ENCODE results near the gene MAP3K3. TPM values are rescaled to one million over a fixed set of nuclear protein-coding genes. Genes with fewer than 3 reads are reported as not detected.

Gene MAP3K3
- total and polyA plus RNA-seq, 10 donors = 12.2 to 125 (median 87.9) TPM

- H3K36me3 ChIP-seq = peaks cover 3 to 100% (median 43%) of the 10 kb centered on the region in 6 donors
- no peak overlapping the region for H3K4me3 ChIP-seq
- 56 to 79% (median 65%) methylated on average over 2 of the region's 2 CpGs for WGBS, 5 donors
- no peak for TF ChIP-seq POLR2A (IDR thresholded peaks at IDR 0.05)
- TF ChIP-seq, protein P1, sequence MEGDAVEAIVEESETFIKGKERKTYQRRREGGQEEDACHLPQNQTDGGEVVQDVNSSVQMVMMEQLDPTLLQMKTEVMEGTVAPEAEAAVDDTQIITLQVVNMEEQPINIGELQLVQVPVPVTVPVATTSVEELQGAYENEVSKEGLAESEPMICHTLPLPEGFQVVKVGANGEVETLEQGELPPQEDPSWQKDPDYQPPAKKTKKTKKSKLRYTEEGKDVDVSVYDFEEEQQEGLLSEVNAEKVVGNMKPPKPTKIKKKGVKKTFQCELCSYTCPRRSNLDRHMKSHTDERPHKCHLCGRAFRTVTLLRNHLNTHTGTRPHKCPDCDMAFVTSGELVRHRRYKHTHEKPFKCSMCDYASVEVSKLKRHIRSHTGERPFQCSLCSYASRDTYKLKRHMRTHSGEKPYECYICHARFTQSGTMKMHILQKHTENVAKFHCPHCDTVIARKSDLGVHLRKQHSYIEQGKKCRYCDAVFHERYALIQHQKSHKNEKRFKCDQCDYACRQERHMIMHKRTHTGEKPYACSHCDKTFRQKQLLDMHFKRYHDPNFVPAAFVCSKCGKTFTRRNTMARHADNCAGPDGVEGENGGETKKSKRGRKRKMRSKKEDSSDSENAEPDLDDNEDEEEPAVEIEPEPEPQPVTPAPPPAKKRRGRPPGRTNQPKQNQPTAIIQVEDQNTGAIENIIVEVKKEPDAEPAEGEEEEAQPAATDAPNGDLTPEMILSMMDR (IDR thresholded peaks at IDR 0.05 in 8 of 11, conservative IDR thresholded peaks at IDR 0.05 in 3 of 11) = no peak
- no peak for TF ChIP-seq POLR2AphosphoS5 (IDR thresholded peaks at IDR 0.05)
- no peak for DNase-seq
- H3K4me1 ChIP-seq = peaks cover 0 to 76% (median 33%) of the 10 kb centered on the region in 6 donors
- no peak overlapping the region for H3K27ac ChIP-seq
- intact Hi-C loops (cut with DNase I; ENCODE audit: low total_unique reads) = no loop called here
- no peaks in the 10 kb centered on the region for H3K9me3 ChIP-seq
- H3K27me3 ChIP-seq (replicated peaks in 1 of 7) = no peaks in the 10 kb centered on the region
Measured at GRCh38 chr17:63653050-63653449, 30.8 kb downstream of the MAP3K3 start.

DNA sequence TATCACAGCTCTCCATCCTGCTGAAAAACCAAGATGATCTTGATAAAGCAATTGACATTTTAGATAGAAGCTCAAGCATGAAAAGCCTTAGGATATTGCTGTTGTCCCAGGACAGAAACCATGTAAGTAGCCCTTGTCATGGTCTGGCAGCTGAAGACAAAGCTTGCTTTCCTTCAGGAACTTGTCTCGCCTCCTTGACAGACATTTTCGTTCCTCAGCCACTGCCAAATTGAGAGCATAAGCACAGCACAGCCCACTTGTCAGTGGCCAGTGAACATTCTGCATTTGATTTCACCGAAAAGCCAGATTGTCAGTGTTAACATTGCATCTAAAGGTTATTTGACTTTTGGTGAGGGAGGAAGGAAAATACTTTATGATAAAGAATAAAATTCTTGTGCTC lies 35.6 kb downstream of the MAP3K3 start:
- Histone ChIP-seq H3K27me3 (replicated peaks in 1 of 7) (no peaks in the 10 kb centered on the region), H3K9me3 (no peaks in the 10 kb centered on the region), H3K36me3 (peaks cover under 1 to 100% (median 65%) of the 10 kb centered on the region in 6 donors), H3K27ac (no peak overlapping the region), H3K4me3 (no peak overlapping the region), H3K4me1 (peaks cover 0 to 49% (median 10%) of the 10 kb centered on the region in 6 donors)
- intact Hi-C loops (cut with DNase I; ENCODE audit: low total_unique reads) = no loop called here
- WGBS, 5 donors = 89 to 97% (median 93%) methylated on average over 3 of the region's 3 CpGs
- DNase-seq = no peak
- TF ChIP-seq, protein P1 (IDR thresholded peaks at IDR 0.05 in 8 of 11, conservative IDR thresholded peaks at IDR 0.05 in 3 of 11) = no peak
- TF ChIP-seq POLR2A (IDR thresholded peaks at IDR 0.05) (no peak), POLR2AphosphoS5 (IDR thresholded peaks at IDR 0.05) (no peak)

DNA sequence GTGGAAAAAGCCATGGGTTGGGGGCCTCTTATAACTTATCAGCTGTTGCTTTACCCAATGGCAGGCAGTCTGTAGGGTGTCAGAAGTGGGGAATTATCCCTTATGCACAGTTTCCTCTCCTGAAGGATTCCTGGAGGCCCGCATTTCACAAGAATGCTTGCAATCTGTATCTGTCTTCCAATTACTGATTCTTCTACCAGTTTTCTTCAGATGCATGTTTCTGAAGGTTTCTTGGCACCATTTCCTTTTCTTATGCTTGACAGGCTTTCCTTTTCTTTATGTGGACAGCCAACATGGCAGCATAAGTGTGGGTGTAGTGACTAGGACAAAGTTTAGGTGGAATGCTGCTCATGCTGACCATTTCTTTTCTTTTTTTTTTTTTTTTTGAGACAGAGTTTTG lies 36.1 kb downstream of the MAP3K3 start:
- no peak overlapping the region for H3K4me3 ChIP-seq
- peaks cover 0 to 100% (median 60%) of the 10 kb centered on the region in 6 donors for H3K36me3 ChIP-seq
- intact Hi-C loops (cut with DNase I; ENCODE audit: low total_unique reads) = no loop called here
- peaks cover 0 to 50% (median 10%) of the 10 kb centered on the region in 6 donors for H3K4me1 ChIP-seq
- no peaks in the 10 kb centered on the region for H3K9me3 ChIP-seq
- no peak for DNase-seq
- no peaks in the 10 kb centered on the region for H3K27me3 ChIP-seq (replicated peaks in 1 of 7)
- H3K27ac ChIP-seq = no peak overlapping the region
- 53 to 97% (median 89%) methylated on average over 1 of the region's 1 CpG for WGBS, 5 donors
- TF ChIP-seq POLR2AphosphoS5 (IDR thresholded peaks at IDR 0.05) (no peak), POLR2A (IDR thresholded peaks at IDR 0.05) (no peak)

DNA sequence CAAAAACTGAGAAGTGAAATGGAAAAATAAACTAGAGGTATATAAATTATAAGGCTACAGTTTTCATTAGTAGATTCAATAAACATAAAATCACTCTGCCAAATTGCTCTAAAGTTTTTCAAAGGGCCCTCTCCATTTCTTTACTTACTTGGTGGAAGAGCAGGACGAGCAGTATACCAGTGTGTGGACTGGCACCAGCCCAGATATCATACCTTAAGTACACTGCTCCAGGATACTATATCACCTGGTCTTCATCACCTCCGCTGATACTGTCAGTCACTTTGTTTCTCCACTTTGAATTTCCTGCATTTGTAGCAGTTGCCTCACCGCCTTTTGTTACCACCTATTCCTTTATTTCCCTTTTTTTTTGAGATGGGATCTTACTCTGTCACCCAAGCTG lies 37.6 kb downstream of the MAP3K3 start:
- TF ChIP-seq POLR2AphosphoS5 (IDR thresholded peaks at IDR 0.05) = no peak
- TF ChIP-seq, protein P1 (IDR thresholded peaks at IDR 0.05 in 8 of 11, conservative IDR thresholded peaks at IDR 0.05 in 3 of 11) = no peak
- no peak for TF ChIP-seq POLR2A (IDR thresholded peaks at IDR 0.05)
- Histone ChIP-seq H3K4me3 (no peak overlapping the region), H3K4me1 (peaks cover under 1 to 49% (median 8%) of the 10 kb centered on the region in 6 donors), H3K36me3 (peaks cover 0 to 98% (median 48%) of the 10 kb centered on the region in 6 donors), H3K9me3 (no peaks in the 10 kb centered on the region), H3K27me3 (replicated peaks in 1 of 7) (no peaks in the 10 kb centered on the region), H3K27ac (peak overlapping the region in 2 of 8 donors; percentile 30 to 32)
- WGBS, 5 donors = 70 to 94% (median 83%) methylated on average over 3 of the region's 3 CpGs
- no peak for DNase-seq
- intact Hi-C loops (cut with DNase I; ENCODE audit: low total_unique reads) = no loop called here
